NB4 (cell line): ENCODE data around the gene MUC6.

Experiments
- POLR2A ChIP-seq: IDR thresholded peaks from 2 replicates; pipeline ENCODE4 v1.6.1; 2011; ENCODE audit warnings: mild to moderate bottlenecking; ENCODE audit not compliant: insufficient read length; ENCODE audit errors: extremely low read depth
- TF ChIP-seq, protein P1 (sequence below): IDR thresholded peaks from one replicate; pipeline ENCODE4 v1.5.1; 2012; ENCODE audit warnings: low read depth, low read length
- TF ChIP-seq, protein P2 (sequence below): IDR thresholded peaks from 2 replicates; pipeline ENCODE4 v1.6.1; 2011; ENCODE audit warnings: low read depth, low read length

DNA sequence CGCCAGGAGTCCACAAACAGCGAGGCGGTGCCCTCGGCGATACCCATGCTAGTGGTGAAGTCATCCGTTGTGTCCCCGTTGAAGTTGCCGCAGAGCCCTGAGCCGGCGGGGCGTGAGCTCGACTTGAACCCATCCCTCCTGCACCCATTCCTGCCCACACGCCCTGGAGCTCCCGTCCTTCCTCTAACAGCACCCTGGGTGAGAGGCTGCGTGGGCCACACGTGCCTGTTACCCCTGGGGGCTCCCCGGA lies 8.3 kb downstream of the MUC6 start:
- TF ChIP-seq, protein P1, sequence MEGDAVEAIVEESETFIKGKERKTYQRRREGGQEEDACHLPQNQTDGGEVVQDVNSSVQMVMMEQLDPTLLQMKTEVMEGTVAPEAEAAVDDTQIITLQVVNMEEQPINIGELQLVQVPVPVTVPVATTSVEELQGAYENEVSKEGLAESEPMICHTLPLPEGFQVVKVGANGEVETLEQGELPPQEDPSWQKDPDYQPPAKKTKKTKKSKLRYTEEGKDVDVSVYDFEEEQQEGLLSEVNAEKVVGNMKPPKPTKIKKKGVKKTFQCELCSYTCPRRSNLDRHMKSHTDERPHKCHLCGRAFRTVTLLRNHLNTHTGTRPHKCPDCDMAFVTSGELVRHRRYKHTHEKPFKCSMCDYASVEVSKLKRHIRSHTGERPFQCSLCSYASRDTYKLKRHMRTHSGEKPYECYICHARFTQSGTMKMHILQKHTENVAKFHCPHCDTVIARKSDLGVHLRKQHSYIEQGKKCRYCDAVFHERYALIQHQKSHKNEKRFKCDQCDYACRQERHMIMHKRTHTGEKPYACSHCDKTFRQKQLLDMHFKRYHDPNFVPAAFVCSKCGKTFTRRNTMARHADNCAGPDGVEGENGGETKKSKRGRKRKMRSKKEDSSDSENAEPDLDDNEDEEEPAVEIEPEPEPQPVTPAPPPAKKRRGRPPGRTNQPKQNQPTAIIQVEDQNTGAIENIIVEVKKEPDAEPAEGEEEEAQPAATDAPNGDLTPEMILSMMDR: no peak
- no peak for TF ChIP-seq POLR2A
- TF ChIP-seq, protein P2, sequence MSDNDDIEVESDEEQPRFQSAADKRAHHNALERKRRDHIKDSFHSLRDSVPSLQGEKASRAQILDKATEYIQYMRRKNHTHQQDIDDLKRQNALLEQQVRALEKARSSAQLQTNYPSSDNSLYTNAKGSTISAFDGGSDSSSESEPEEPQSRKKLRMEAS: no peak
